Lower leg skin (tissue), 4 donors: ENCODE measurements around the gene TMEM63A. TPM values are rescaled to one million over a fixed set of nuclear protein-coding genes. Genes with fewer than 3 reads are reported as not detected.
"Not testable (repeated sequence)": the region's sequence is repeated elsewhere in the genome, so short reads cannot be mapped to it uniquely, and the experiment has no call there.

ENCODE experiments used
- DNase-seq, 2 donors: peaks; one replicate each; pipeline ENCODE4 v3.0.0-alpha.2; 2019; ENCODE audit warnings: low spot score in 2 of 2
- H3K4me3 ChIP-seq: fragments of 200-600 bp; sonication (generic); 2 replicates; pipeline ENCODE4 v1.5.1; 2017; ENCODE audit warnings: mild to moderate bottlenecking, low read depth; ENCODE audit not compliant: poor library complexity, severe bottlenecking
- CTCF ChIP-seq, 3 donors: fragments of 450-650 bp; IDR thresholded peaks; one replicate each; pipeline ENCODE4 v1.5.1; 2016; ENCODE audit warnings: antibody characterized with exemption in 3 of 3, mild to moderate bottlenecking in 3 of 3, moderate library complexity in 2 of 3
- POLR2A ChIP-seq, 2 donors: fragments of 450-650 bp; IDR thresholded peaks; one replicate each; pipeline ENCODE4 v1.6.1; 2016 to 2017; ENCODE audit warnings: antibody characterized with exemption in 2 of 2, mild to moderate bottlenecking in 1 of 2, moderate library complexity in 1 of 2
- WGBS, 2 donors: methylation state at CpG; one replicate each; pipeline ENCODE4 v1.1.5; 2018; 5-methylcytosine and 5-hydroxymethylcytosine counted together
- intact Hi-C: fragments of 100-400 bp; cut with DNase I; formaldehyde crosslinking; loops from one replicate; pipeline ENCODE4 v1.15.0; 2023; ENCODE audit warnings: low total_unique reads
- total RNA-seq, 4 donors: library from RNA; depleted of rRNA; stranded (reverse); fragments of >200 nt; gene quantifications; one replicate each; pipeline ENCODE4 v1.1.0, GENCODE V29; 2016

Gene TMEM63A
- total RNA-seq, 4 donors from 2014 or later = 29.1 to 49.1 (median 42.9) TPM

GRCh38 chr1:225819346-225820192, 62.6 kb downstream of the TMEM63A start:
- no peak for TF ChIP-seq POLR2A (IDR thresholded peaks at IDR 0.05)
- no peak for TF ChIP-seq CTCF (IDR thresholded peaks at IDR 0.05)
- intact Hi-C loops = no loop called here
- peak in 1 of 2 donors; percentile 62 for DNase-seq
- H3K4me3 ChIP-seq = no peak overlapping the region
- WGBS, 2 donors = 87 to 91% methylated on average over 12 of the region's 12 CpGs

- intact Hi-C loops = no loop called here
- WGBS, 2 donors = 87 to 89% methylated on average over 7 of the region's 7 CpGs
- TF ChIP-seq POLR2A (IDR thresholded peaks at IDR 0.05) (no peak), CTCF (IDR thresholded peaks at IDR 0.05) (no peak)
- H3K4me3 ChIP-seq = no peak overlapping the region
- DNase-seq = peak in 1 of 2 donors; percentile 66
Observed at GRCh38 chr1:225818229-225818628, 64.0 kb downstream of the TMEM63A start.

GRCh38 chr1:225817611-225818061, 64.5 kb downstream of the TMEM63A start:
- no peak overlapping the region for H3K4me3 ChIP-seq
- DNase-seq = peak; percentile 75 to 94
- 28 to 37% methylated on average over 8 of the region's 8 CpGs for WGBS, 2 donors
- intact Hi-C loops = no loop called here
- no peak for TF ChIP-seq CTCF (IDR thresholded peaks at IDR 0.05)
- no peak for TF ChIP-seq POLR2A (IDR thresholded peaks at IDR 0.05)

- DNase-seq = peak in 1 of 2 donors; percentile 90
- intact Hi-C loops = no loop called here
- no peak overlapping the region for H3K4me3 ChIP-seq
- 41 to 66% methylated on average over 17 of the region's 17 CpGs for WGBS, 2 donors
- TF ChIP-seq POLR2A (IDR thresholded peaks at IDR 0.05) (no peak), CTCF (IDR thresholded peaks at IDR 0.05) (no peak)
Observed at GRCh38 chr1:225816643-225817538, 65.3 kb downstream of the TMEM63A start.

- H3K4me3 ChIP-seq = no peak overlapping the region
- 89 to 93% methylated on average over 17 of the region's 17 CpGs for WGBS, 2 donors
- no peak for TF ChIP-seq CTCF (IDR thresholded peaks at IDR 0.05)
- no peak for TF ChIP-seq POLR2A (IDR thresholded peaks at IDR 0.05)
- DNase-seq = peak in 1 of 2 donors; percentile 70
- intact Hi-C loops = no loop called here
Observed at GRCh38 chr1:225815526-225816178, 66.5 kb downstream of the TMEM63A start.

GRCh38 chr1:225815090-225815489, 67.1 kb downstream of the TMEM63A start:
- 80 to 88% methylated on average over 7 of the region's 7 CpGs for WGBS, 2 donors
- intact Hi-C loops, H3K4me3 ChIP-seq, DNase-seq: not testable (repeated sequence)
